Amniotic epithelial cell (primary cell): ENCODE results near the gene DMRTB1.

Experiments
- DNase-seq: peaks from one replicate; pipeline ENCODE4 v3.0.0-alpha.2; 2010; ENCODE audit warnings: low read depth

The DMRTB1 gene

DNA sequence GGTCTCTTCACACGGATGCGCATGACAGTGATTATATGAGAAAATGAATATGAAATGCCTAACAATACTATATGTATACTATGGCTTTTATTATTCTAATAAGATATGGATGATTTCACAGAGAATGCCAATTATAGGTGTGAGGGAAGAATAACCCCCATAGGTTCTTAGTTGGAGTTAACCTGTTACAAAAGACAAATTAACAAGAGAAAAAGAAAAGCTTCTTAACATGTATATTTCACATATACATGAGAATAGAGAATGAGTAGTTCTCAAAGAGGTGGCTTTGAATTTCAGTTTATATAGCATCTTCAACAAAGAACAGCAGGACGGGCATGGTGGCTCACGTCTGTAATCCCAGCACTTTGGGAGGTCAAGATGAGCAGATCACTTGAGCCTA is 24.0 kb upstream of the DMRTB1 start:
- no peak for DNase-seq

- DNase-seq: no peak
Observed at GRCh38 chr1:53438427-53439336, 20.5 kb upstream of the DMRTB1 start.

- no peak for DNase-seq
Observed at GRCh38 chr1:53439337-53440207, 19.6 kb upstream of the DMRTB1 start.

GRCh38 chr1:53440633-53441032 is 18.6 kb upstream of the DMRTB1 start:
- no peak for DNase-seq

DNA sequence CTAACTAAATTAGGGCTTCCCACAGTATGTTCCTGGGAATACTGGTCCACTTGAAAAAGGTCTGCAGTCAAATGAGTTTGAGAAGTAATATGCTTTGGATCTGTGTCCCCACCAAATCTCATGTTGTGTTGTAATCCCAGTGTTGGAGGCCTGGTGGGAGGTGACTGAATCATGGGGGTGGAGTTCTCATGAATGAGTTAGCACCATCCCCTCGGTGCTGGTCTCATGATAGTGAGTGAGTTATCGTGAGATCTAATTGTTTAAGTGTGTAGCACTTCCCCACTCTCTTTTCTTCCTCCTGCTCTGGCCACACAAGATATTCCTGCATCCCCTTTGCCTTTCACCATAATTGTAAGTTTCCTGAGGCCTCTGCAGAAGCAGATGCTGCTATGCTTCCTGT is 16.9 kb upstream of the DMRTB1 start:
- DNase-seq: peak; percentile 84

- no peak for DNase-seq
Observed at GRCh38 chr1:53446051-53446450, 13.1 kb upstream of the DMRTB1 start.

DNA sequence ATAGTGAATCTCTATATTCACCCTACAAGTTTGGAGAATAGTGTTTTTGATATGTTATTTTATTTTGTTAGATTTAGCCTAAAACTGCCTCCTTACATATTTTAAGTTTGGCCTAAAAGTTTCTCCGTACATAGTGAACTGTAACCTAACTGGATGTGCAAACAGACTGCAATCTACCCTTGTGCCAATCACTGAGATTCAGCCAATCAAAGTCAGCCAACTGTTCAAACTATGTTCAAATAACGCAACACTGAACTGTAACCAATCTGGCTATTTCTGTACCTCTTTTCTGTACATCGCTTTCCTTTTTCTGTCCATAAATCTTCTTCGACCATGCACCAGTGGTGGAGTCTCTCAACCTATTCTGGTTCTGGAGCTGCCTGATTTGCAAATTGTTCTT is 11.8 kb upstream of the DMRTB1 start:
- DNase-seq: no peak

DNA sequence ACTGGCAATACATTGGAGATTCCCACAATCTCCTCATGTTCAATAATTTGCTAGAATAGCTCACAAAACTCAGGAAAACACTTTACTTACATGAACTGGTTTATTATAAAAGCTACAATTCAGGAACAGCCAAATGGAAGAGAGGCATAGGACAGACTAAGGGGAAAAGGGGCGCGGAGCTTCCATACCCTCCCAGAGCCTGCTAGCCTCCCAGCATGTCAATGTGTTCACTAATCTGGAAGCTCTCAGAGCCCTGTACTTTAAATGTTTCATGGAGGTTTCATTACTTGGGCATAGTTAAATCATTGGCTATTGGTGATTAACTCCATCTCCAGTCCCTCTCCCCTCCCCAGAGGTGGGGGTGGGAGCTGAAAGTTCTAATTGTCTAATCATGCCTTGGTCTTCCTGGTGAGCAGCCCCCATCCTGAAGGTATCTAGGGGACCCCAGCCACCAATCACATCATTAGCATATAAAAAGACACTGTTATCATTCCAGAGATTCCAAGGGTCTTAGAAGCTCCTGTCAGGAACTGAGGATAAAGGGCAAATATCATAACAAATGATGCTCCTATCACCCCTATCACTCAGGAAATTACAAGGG is 10.9 kb upstream of the DMRTB1 start:
- no peak for DNase-seq

GRCh38 chr1:53449021-53449420 is 10.2 kb upstream of the DMRTB1 start:
- DNase-seq: peak; percentile 80

- no peak for DNase-seq
Observed at GRCh38 chr1:53449693-53450092, 9.5 kb upstream of the DMRTB1 start.

GRCh38 chr1:53450225-53450624 is 9.0 kb upstream of the DMRTB1 start:
- no peak for DNase-seq

GRCh38 chr1:53454019-53454418 is 5.2 kb upstream of the DMRTB1 start:
- no peak for DNase-seq

DNA sequence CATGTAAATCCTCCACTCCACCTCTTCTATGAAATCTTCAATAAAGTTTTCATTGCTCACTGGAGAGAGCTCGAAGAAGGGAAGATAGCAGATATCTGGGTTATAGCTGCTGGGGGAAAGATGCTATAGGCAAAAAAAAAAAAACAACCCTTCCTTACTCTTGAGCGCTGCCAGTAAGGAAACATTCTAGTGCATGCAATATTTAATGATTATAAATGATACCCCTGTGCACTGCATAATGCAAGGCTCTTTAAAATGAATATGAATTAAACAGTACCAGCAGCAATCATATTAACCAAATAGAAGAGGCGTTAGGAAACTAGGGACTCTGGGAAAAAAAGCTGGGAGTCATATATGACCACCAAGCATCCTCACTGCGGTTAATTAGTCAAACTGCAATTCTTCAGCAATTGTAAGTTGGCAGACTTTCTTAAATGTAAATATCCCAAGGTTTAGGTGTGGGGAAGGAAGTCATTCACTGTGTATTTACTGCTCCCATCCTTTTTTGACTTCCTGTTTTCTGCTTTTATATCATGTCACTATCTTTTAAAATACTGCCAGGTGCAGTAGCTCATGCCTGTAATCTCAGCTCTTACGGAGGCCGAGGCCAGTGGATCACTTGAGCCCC is 3.7 kb upstream of the DMRTB1 start:
- DNase-seq: no peak

DNA sequence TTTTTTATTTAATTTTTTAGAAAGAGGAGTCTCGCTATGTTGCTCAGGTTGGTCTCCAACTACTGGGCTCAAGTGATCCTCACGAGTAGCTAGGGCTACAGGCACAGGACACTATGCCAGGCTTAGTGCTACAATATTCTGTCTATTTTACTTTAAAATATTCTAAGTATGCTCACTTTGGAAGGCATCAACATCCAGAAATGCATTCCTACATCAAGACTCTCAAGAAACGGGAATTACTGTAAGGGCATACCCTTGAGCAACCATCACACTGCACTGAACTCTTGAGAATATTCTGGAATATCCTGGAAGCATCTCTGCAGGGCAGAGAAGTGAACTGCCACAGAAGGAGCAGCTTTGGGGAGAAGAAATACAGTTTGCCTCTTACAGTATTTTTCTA is 565 bp upstream of the DMRTB1 start:
- no peak for DNase-seq

DNA sequence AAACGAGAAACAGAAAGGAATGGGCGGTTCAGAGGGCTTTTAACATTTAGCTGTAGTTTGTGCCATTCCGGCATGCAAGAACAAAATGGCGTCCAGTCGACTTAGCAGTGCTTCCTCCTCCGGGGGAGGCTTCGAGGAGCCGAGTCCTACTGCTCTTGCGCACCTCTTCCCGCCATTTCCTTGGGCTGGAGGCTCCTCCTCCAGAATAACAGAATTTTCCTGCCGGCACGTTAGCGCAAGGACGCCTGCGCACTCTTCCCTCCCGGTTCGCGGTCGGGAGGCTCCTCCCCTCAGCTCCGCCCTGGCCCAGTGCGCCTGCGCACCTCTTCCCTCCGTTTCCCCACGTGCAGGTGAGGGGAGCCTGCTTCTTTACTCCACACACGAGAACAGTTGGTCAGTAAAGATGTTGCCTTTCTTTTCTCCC is 1.0 kb downstream of the DMRTB1 start:
- no peak for DNase-seq

DNA sequence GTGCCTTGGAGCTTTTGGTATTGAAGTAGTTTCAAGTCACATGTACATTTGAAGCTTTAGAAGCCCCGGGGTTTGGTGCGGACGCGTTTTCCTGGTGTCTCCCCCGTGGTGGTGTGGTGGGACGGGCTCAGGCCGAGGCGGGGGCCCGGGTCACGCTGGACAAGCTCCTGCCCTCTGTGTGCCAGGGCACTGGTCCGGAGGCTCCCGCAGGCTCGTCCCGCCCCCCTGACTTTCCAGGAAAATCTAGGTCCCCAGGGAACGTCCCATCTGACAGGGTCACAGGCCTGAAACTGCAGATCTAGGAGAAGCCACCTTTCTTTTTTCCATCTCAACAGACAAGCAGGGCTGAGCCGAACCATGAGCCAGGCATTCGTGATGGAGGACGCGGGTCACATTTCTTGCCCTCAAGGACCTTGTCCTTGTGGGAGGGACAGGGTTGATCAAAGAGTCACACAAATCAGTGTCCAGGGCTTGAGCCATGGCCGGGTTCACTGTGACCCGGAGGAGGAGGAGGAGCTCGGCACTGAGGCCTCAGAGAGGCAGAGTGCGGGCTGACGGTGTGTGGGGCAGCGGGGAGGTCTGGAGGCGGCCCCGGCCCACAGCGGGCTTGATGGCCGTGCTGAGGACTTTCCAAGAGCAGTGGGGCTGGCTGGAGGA is 1.6 kb downstream of the DMRTB1 start:
- no peak for DNase-seq

DNA sequence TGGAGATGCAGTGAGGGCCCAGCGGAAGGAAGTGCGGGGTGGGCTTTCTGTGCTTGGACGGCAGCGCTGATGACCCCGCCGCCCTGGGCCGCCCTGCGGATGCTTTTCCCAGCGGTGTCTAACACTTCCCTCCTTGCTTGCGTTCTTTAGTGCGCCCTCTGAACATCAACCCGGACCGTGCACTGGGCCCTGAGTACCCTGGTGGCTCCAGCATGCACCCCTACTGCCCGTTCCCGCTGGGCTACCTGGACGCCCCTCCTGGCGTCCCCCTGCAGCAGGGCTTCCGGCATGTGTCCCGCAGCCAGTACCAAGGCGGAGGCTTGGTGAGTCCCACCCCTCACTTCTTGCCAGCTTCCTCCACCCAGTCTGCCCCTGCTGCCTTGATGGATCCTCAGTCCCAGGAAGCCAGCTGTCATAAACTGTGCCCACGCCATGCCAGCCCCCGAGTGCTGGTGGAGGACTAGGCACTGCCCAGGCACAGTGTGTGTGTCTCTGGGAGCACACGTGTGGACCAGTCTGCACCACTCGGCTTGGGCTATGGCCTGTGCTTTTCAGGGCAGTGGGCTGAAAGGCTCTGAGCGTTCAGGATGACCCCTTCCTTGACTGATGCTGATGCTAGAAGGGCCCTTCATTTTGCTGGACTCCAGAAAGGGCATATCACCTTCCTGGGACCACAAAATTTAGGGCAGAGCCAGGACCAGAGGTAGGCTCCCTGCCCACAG is 2.3 kb downstream of the DMRTB1 start:
- DNase-seq: no peak

- DNase-seq: no peak
Observed at GRCh38 chr1:53462193-53462592, 3.0 kb downstream of the DMRTB1 start.

DNA sequence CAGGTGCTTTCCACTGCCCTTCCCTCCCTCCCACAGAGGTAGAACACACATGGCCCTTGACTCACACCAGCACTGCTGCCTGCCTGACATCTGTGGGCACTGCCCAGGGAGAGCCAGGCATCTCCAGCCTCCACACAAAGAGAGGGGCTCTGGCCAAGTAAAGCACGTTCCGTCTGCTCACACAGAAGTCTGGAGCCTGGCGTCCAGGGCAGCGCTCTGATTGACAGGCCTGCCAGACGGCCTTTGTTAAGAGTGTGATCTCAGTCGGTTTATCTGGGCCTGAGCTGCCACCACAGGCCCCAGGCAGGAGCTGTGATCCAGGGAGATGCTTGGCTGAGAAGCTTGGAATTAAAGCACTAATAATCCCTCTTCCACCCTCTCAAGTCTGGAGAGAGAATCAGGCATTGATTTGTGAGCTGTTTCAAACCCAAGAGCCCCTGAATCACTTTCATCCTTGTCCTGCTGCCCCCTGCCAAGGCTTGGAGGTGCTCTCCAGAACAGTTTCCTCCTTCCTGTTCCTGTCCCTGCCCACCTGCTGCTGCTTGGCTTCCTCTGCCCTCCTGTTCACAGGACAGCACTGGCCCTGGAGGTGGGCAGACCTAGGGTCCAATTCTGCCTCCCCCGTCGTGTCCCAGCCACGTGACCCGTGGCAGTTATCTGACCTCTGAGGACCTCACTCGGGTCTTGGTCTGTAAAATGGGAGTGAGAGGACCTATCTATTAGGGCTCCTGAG is 3.7 kb downstream of the DMRTB1 start:
- DNase-seq: no peak
